Measurements from ENCODE around the gene WDR64. TPM values are rescaled to one million over a fixed set of nuclear protein-coding genes. Genes with fewer than 3 reads are reported as not detected.
"Not testable (repeated sequence)": the region's sequence is repeated elsewhere in the genome, so short reads cannot be mapped to it uniquely, and the experiment has no call there.

WDR64 gene
- total RNA-seq, 2 donors from 2014 or later, result not detected

- DNase-seq (no peak), ATAC-seq (no peak)
- intact Hi-C loops (cut with DNase I), result no loop called here
Measured at GRCh38 chr1:241817331-241817792, 165.3 kb downstream of the WDR64 start.

GRCh38 chr1:241817956-241818612 lies 166.0 kb downstream of the WDR64 start:
- intact Hi-C loops (cut with DNase I), result no loop called here
- ATAC-seq (no peak), DNase-seq (no peak)

GRCh38 chr1:241819340-241819866 lies 167.3 kb downstream of the WDR64 start:
- DNase-seq, result no peak
- intact Hi-C loops (cut with DNase I), result no loop called here
- ATAC-seq, result no peak

DNA sequence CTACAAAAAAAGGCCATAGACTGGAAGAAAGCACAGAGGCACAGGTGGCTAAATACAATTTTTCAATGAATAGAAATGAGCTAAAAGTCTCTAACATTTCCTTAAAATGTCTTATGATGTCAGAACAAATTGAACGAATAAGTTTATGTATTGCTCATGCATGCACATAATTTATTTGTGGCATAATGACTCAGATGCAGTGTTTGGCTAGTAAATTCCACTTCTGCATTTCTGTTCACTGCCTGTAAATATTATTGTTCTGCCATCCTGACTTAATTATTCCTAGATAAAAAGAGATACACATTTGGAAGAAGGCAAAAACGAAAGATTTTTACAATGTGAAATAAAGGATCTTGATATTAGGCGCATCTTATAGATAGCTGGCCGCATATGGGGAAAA lies 169.3 kb downstream of the WDR64 start:
- ATAC-seq (no peak), DNase-seq (no peak)
- intact Hi-C loops (cut with DNase I), result no loop called here

GRCh38 chr1:241822846-241823245 lies 170.8 kb downstream of the WDR64 start:
- intact Hi-C loops (cut with DNase I), result no loop called here
- DNase-seq (no peak), ATAC-seq (no peak)

DNA sequence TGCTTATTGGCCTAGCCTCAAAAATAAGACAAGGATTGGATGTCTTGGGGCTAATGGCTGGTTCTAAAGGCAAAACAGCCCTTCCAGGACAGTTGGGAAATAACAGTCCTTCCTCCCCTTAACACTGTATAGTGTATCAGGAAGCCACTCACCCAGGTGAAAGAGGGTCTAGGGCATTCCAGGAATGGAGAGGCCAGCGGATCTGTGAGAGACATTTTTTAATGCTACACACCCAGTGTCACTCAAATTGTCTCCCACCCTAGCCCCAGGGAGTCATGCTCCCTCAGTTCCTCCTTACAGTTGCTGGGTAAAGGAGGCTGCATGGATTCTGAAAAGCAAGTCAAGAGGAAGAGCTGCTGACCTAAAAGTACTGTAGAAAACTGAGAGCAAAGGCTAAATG lies 171.8 kb downstream of the WDR64 start:
- ATAC-seq, result no peak
- intact Hi-C loops (cut with DNase I), result no loop called here
- DNase-seq, result no peak

GRCh38 chr1:241825581-241825980 lies 173.5 kb downstream of the WDR64 start:
- DNase-seq, result no peak
- ATAC-seq, result no peak
- intact Hi-C loops (cut with DNase I), result no loop called here

DNA sequence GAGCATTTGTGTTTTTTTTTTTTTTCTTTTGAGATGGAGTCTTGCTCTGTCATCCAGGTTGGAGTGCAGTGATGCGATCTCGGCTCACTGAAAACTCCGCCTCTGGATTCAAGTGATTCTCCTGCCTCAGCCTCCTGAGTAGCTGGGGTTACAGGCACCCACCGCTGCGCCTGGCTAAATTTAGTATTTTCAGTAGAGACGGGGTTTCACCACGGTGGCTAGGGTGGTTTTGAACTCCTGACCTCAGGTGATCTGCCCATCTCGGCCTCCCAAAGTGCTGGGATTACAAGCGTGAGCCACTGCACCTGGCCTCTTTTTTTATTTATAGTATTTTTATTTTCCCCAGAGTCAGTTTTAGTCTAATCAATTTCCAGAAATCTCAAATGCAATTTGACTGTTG lies 174.5 kb downstream of the WDR64 start:
- DNase-seq; intact Hi-C loops (cut with DNase I); ATAC-seq: not testable (repeated sequence)

DNA sequence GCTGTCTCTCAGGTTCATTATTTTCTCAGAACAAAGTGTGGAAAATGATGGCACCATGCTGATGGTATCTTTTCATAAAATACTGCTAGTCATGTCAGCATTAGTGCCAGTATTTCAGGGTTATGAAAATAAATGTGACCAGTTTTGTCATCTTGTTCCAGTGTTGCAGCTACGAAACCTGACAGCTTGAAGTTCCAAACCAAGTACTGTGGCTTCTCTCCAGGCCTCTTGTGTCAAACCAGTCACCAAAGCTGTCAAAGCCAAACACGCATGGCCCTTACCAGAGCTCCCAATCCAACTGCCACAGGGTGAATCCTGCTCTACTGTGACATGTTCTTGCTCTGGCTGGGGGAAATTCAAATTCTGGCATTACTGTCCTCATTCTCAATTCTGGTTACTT lies 175.2 kb downstream of the WDR64 start:
- DNase-seq, result no peak
- ATAC-seq, result peak; percentile 25 to 38
- intact Hi-C loops (cut with DNase I), result no loop called here

GRCh38 chr1:241828463-241829021 lies 176.5 kb downstream of the WDR64 start:
- intact Hi-C loops (cut with DNase I), result no loop called here
- DNase-seq, result no peak
- peak; percentile 53 to 57 for ATAC-seq

GRCh38 chr1:241829468-241829867 lies 177.4 kb downstream of the WDR64 start:
- DNase-seq (no peak), ATAC-seq (no peak)
- intact Hi-C loops (cut with DNase I), result no loop called here

DNA sequence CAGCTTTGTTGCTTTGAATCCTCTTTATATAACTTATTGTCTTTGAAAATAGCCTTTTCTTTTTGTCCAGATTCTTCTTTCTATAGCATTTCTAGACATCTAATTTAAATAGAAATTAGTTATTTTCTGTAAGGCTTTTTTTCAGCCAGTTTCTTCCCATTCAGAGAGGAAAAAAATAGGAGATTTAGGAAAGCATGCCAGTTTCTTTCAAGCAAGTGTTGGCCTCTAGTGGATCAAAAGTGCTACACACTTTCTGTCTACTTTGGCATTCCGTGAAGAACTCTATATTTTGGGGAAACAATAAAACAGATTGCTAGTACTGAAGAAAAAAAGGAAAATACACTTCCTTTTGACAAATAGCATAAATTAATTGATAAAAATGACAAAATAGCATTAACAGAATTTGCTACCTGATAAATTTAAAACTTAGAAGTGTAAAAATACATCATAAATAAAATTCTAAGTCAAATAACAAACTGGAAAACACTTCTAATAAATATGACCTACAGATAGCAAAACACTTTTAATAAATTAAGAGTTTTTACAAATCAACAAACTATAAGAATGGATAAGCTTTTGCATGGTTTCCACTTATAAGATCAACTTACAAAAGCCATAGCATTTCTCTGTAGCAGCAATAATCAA lies 182.8 kb downstream of the WDR64 start:
- DNase-seq (no peak), ATAC-seq (no peak)
- intact Hi-C loops (cut with DNase I), result loop anchor here in 1 of 2 donors (10.0 kb wide), 1 partner anchor 220 kb away; no protein-coding TSS in a partner anchor

- intact Hi-C loops (cut with DNase I), result loop anchor here in 1 of 2 donors (10.0 kb wide), 1 partner anchor 222 kb away; no protein-coding TSS in a partner anchor
- DNase-seq (no peak), ATAC-seq (no peak)
Measured at GRCh38 chr1:241836941-241837340, 184.9 kb downstream of the WDR64 start.

DNA sequence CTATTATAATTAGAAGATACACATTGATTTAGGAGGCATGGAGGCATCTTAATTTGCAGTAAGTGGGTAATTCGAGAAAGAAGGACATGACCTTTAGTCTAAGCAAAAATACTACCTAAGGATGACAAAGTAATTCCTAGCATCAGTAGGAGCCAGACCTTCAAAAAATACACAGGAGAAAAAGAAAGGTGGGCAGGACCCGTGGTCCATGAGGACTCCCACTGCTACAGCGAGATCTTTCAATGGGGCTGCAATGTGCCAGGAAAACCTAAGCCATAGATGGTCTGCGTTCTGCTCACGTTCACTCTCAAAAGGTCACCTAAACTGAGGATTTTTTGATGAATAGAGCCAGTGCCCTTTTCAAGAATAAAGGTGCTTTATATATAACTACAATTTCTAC lies 185.3 kb downstream of the WDR64 start:
- DNase-seq (no peak), ATAC-seq (no peak)
- intact Hi-C loops (cut with DNase I), result loop anchor here in 1 of 2 donors (10.0 kb wide), 1 partner anchor 223 kb away; no protein-coding TSS in a partner anchor

GRCh38 chr1:241837901-241838300 lies 185.8 kb downstream of the WDR64 start:
- intact Hi-C loops (cut with DNase I), result loop anchor here in 1 of 2 donors (10.0 kb wide), 1 partner anchor 223 kb away; no protein-coding TSS in a partner anchor
- DNase-seq (no peak), ATAC-seq (peak in 1 of 2 donors; percentile 60)

DNA sequence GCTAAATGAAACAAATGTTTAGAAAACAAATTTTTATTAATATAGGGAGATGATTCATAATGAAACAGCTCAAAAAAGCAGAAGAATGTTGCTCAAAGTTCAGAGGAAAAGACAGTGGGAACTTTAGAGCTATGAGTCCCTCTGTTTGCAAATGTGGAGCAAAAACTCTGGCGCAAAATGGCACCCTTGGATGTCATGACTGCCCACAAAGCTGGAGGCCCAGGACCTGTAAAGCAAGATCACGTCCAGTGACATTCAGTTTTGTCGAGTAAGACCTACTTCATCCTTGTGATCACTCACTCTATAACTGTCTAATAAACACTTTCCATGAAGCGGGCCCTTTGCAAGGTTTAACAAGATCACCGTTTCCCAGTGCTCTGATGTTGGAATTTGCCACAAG lies 186.8 kb downstream of the WDR64 start:
- DNase-seq (no peak), ATAC-seq (no peak)
- intact Hi-C loops (cut with DNase I), result loop anchor here in 1 of 2 donors (10.0 kb wide), 1 partner anchor 224 kb away; no protein-coding TSS in a partner anchor

GRCh38 chr1:241839369-241839979 lies 187.4 kb downstream of the WDR64 start:
- intact Hi-C loops (cut with DNase I), result loop anchor here in 1 of 2 donors (10.0 kb wide), 1 partner anchor 225 kb away; no protein-coding TSS in a partner anchor
- DNase-seq (no peak), ATAC-seq (no peak)

GRCh38 chr1:241840164-241840563 lies 188.1 kb downstream of the WDR64 start:
- no peak for DNase-seq
- ATAC-seq, result no peak
- intact Hi-C loops (cut with DNase I), result no loop called here

GRCh38 chr1:241841691-241842090 lies 189.6 kb downstream of the WDR64 start:
- no peak for ATAC-seq
- intact Hi-C loops (cut with DNase I), result no loop called here
- no peak for DNase-seq

All from left cardiac atrium (tissue), 4 donors.